ENCODE data around the gene ARID1A. TPM values are rescaled to one million over a fixed set of nuclear protein-coding genes. Genes with fewer than 3 reads are reported as not detected.

The ARID1A gene
- total and polyA plus RNA-seq, 2 of the 4 experiments (the other 2 are of a cell fraction) = 14.0 to 40.7 TPM

- no peak overlapping the region for H3K4me3 ChIP-seq (ENCODE audit: insufficient read depth, low read depth, low read length)
- peak overlapping the region; percentile 12; the same call in 1 of the 2 replicates for H2BK120ac ChIP-seq (ENCODE audit: low read depth, low read length)
- H2AK9ac ChIP-seq (replicated peaks; ENCODE audit: low read depth, low read length, poor library complexity) = no peak overlapping the region
- 0 out of 2 replicates have a peak overlapping the region, but pooled peaks have one; percentile 54 for H3K4me2 ChIP-seq (ENCODE audit: low read depth, low read length)
- H3K18ac ChIP-seq (ENCODE audit: low read depth, low read length) = peak overlapping the region; percentile 36; the same call in 1 of the 2 replicates
- no peaks in the 10 kb centered on the region for H3K27me3 ChIP-seq (ENCODE audit: control insufficient read depth, insufficient read depth, low read length)
- ChIA-PET CTCF (no interaction called here), POLR2A (ENCODE audit: unreplicated experiment) (no interaction called here)
- no CpG with 5 or more reads among the region's 2 CpGs for whole genome bisulfite sequencing, 2 experiments (ENCODE audit: extremely low coverage in 2 of 2, insufficient read length in 1 of 2)
- intact Hi-C loops (cut with micrococcal nuclease) (loop anchor here (5.0 kb wide), 1 partner anchor 33 kb away; no protein-coding TSS in a partner anchor), dilution Hi-C loops (cut with HindIII; ENCODE audit: low sequenced_read_pairs, unreplicated experiment) (no loop called here), in situ Hi-C loops (cut with MboI; ENCODE audit: low sequenced_read_pairs) (no loop called here)
- H3K27ac ChIP-seq (ENCODE audit: insufficient read depth, low read length) = no peak overlapping the region
- H3K36me3 ChIP-seq (ENCODE audit: control insufficient read depth, insufficient read depth, low read length) = peaks cover 52% of the 10 kb centered on the region
- ATAC-seq (ENCODE audit: low read depth) = no peak
- H2BK20ac ChIP-seq (ENCODE audit: low read depth, low read length) = no peak overlapping the region
- H2AFZ ChIP-seq (replicated peaks; ENCODE audit: low read length, poor library complexity) = no peak overlapping the region
- no peak overlapping the region for H3K56ac ChIP-seq (ENCODE audit: extremely low read depth, insufficient read depth, low read length)
- no peak overlapping the region for H4K91ac ChIP-seq (ENCODE audit: insufficient read depth, low read depth, low read length)
- TF ChIP-seq CEBPB (IDR thresholded peaks at IDR 0.05; ENCODE audit: low read depth, low read length) (peak; percentile 78), RAD21 (IDR thresholded peaks at IDR 0.05; ENCODE audit: low read length) (no peak)
- no peaks in the 10 kb centered on the region for H3K9me3 ChIP-seq (ENCODE audit: control insufficient read depth, insufficient read depth, low read length)
- peaks cover 36% of the 10 kb centered on the region for H3K9me1 ChIP-seq (ENCODE audit: insufficient read depth, low read length)
- BruUV-seq (replicated peaks) = no TSS peak
- peak overlapping the region; percentile 63; the same call in 1 of the 2 replicates for H3K4ac ChIP-seq (ENCODE audit: low read depth, low read length)
- H4K8ac ChIP-seq (ENCODE audit: low read depth in 2 of 2, low read length in 2 of 2) = no peak overlapping the region
- peak overlapping the region; percentile 67 for H3K23ac ChIP-seq (ENCODE audit: low read depth, low read length)
- H2BK5ac ChIP-seq (ENCODE audit: low read depth, low read length, poor library complexity, severe bottlenecking) = no peak overlapping the region
- peak overlapping the region; percentile 27; the same call in 1 of the 2 replicates for H2AK5ac ChIP-seq (ENCODE audit: low read depth, low read length)
- peak overlapping the region; percentile 37 for H3K14ac ChIP-seq (replicated peaks; ENCODE audit: low read depth, low read length)
- H2BK15ac ChIP-seq (ENCODE audit: low read depth, low read length) = no peak overlapping the region
- H3K79me1 ChIP-seq (ENCODE audit: low read depth in 1 of 2, low read length in 2 of 2) = peaks cover 41 to 80% of the 10 kb centered on the region in 2 experiments
- H3K9ac ChIP-seq (ENCODE audit: low read depth, low read length) = no peak overlapping the region
- H4K20me1 ChIP-seq (ENCODE audit: insufficient read depth, low read length) = peaks cover 61% of the 10 kb centered on the region
- DNase-seq = peak; percentile 72
- peaks cover 24% of the 10 kb centered on the region for H3K4me1 ChIP-seq (ENCODE audit: control insufficient read depth, insufficient read depth, low read length)
- no peak overlapping the region; the same call in 1 of the 2 replicates for H4K5ac ChIP-seq (ENCODE audit: low read depth, low read length)
Measured at GRCh38 chr1:26733982-26734381, 38.2 kb downstream of the ARID1A start.
